Measurements from ENCODE around the gene PLCD4.

PLCD4 gene

GRCh38 chr2:218662377-218662776 lies 54.7 kb downstream of the PLCD4 start:
- Histone ChIP-seq H3K9ac (ENCODE audit: low read depth in 1 of 2, low read length in 2 of 2) (no peak overlapping the region), H3K4me3 (ENCODE audit: low read depth in 1 of 2, low read length in 2 of 2) (no peak overlapping the region), H3K27me3 (ENCODE audit: control insufficient read depth in 1 of 2, insufficient read depth in 2 of 2, low read length in 2 of 2) (no peaks in the 10 kb centered on the region), H3K4me1 (ENCODE audit: control insufficient read depth in 1 of 2, insufficient read depth in 2 of 2, low read length in 2 of 2) (peaks cover 7 to 8% of the 10 kb centered on the region in 2 donors), H3K27ac (ENCODE audit: low read depth, low read length) (no peak overlapping the region), H3K9me3 (ENCODE audit: control insufficient read depth in 1 of 2, low read length in 2 of 2) (no peaks in the 10 kb centered on the region), H3K36me3 (ENCODE audit: control insufficient read depth in 1 of 2, insufficient read depth in 2 of 2, low read length in 2 of 2) (peaks cover 23 to 48% of the 10 kb centered on the region in 2 donors)

GRCh38 chr2:218662827-218663226 lies 55.1 kb downstream of the PLCD4 start:
- peaks cover 26 to 53% of the 10 kb centered on the region in 2 donors for H3K36me3 ChIP-seq (ENCODE audit: control insufficient read depth in 1 of 2, insufficient read depth in 2 of 2, low read length in 2 of 2)

GRCh38 chr2:218663901-218664300 lies 56.2 kb downstream of the PLCD4 start:
- no peaks in the 10 kb centered on the region for H3K27me3 ChIP-seq (ENCODE audit: control insufficient read depth in 1 of 2, insufficient read depth in 2 of 2, low read length in 2 of 2)
- peaks cover 7 to 8% of the 10 kb centered on the region in 2 donors for H3K4me1 ChIP-seq (ENCODE audit: control insufficient read depth in 1 of 2, insufficient read depth in 2 of 2, low read length in 2 of 2)
- H3K27ac ChIP-seq (ENCODE audit: low read depth, low read length): no peak overlapping the region
- H3K36me3 ChIP-seq (ENCODE audit: control insufficient read depth in 1 of 2, insufficient read depth in 2 of 2, low read length in 2 of 2): peaks cover 29 to 62% of the 10 kb centered on the region in 2 donors
- no peak overlapping the region for H3K9ac ChIP-seq (ENCODE audit: low read depth in 1 of 2, low read length in 2 of 2)
- H3K9me3 ChIP-seq (ENCODE audit: control insufficient read depth in 1 of 2, low read length in 2 of 2): no peaks in the 10 kb centered on the region
- no peak overlapping the region for H3K4me3 ChIP-seq (ENCODE audit: low read depth in 1 of 2, low read length in 2 of 2)

More at GRCh38 chr2:218662827-218663226, 55.1 kb downstream of the PLCD4 start:
- H3K27ac ChIP-seq (ENCODE audit: low read depth, low read length): no peak overlapping the region
- no peaks in the 10 kb centered on the region for H3K27me3 ChIP-seq (ENCODE audit: control insufficient read depth in 1 of 2, insufficient read depth in 2 of 2, low read length in 2 of 2)
- H3K9me3 ChIP-seq (ENCODE audit: control insufficient read depth in 1 of 2, low read length in 2 of 2): no peaks in the 10 kb centered on the region
- H3K4me1 ChIP-seq (ENCODE audit: control insufficient read depth in 1 of 2, insufficient read depth in 2 of 2, low read length in 2 of 2): peaks cover 7 to 8% of the 10 kb centered on the region in 2 donors
- H3K9ac ChIP-seq (ENCODE audit: low read depth in 1 of 2, low read length in 2 of 2): no peak overlapping the region
- H3K4me3 ChIP-seq (ENCODE audit: low read depth in 1 of 2, low read length in 2 of 2): no peak overlapping the region

GRCh38 chr2:218664653-218665052 lies 57.0 kb downstream of the PLCD4 start:
- Histone ChIP-seq H3K4me1 (ENCODE audit: control insufficient read depth in 1 of 2, insufficient read depth in 2 of 2, low read length in 2 of 2) (peaks cover 7 to 8% of the 10 kb centered on the region in 2 donors), H3K9ac (ENCODE audit: low read depth in 1 of 2, low read length in 2 of 2) (no peak overlapping the region), H3K36me3 (ENCODE audit: control insufficient read depth in 1 of 2, insufficient read depth in 2 of 2, low read length in 2 of 2) (peaks cover 29 to 62% of the 10 kb centered on the region in 2 donors), H3K4me3 (ENCODE audit: low read depth in 1 of 2, low read length in 2 of 2) (no peak overlapping the region), H3K27ac (ENCODE audit: low read depth, low read length) (no peak overlapping the region), H3K27me3 (ENCODE audit: control insufficient read depth in 1 of 2, insufficient read depth in 2 of 2, low read length in 2 of 2) (no peaks in the 10 kb centered on the region), H3K9me3 (ENCODE audit: control insufficient read depth in 1 of 2, low read length in 2 of 2) (no peaks in the 10 kb centered on the region)

- peaks cover 6 to 25% of the 10 kb centered on the region in 2 donors for H3K36me3 ChIP-seq (ENCODE audit: control insufficient read depth in 1 of 2, insufficient read depth in 2 of 2, low read length in 2 of 2)
- no peak overlapping the region for H3K27ac ChIP-seq (ENCODE audit: low read depth, low read length)
- H3K9ac ChIP-seq (ENCODE audit: low read depth in 1 of 2, low read length in 2 of 2): peak overlapping the region; percentile 74 to 83
- no peaks in the 10 kb centered on the region for H3K27me3 ChIP-seq (ENCODE audit: control insufficient read depth in 1 of 2, insufficient read depth in 2 of 2, low read length in 2 of 2)
- peak overlapping the region; percentile 90 to 98 for H3K4me3 ChIP-seq (ENCODE audit: low read depth in 1 of 2, low read length in 2 of 2)
- H3K9me3 ChIP-seq (ENCODE audit: control insufficient read depth in 1 of 2, low read length in 2 of 2): no peaks in the 10 kb centered on the region
- H3K4me1 ChIP-seq (ENCODE audit: control insufficient read depth in 1 of 2, insufficient read depth in 2 of 2, low read length in 2 of 2): peaks cover 6 to 15% of the 10 kb centered on the region in 2 donors
Measured at GRCh38 chr2:218671097-218671653, 63.5 kb downstream of the PLCD4 start.

- peaks cover 6 to 15% of the 10 kb centered on the region in 2 donors for H3K4me1 ChIP-seq (ENCODE audit: control insufficient read depth in 1 of 2, insufficient read depth in 2 of 2, low read length in 2 of 2)
- H3K4me3 ChIP-seq (ENCODE audit: low read depth in 1 of 2, low read length in 2 of 2): peak within 1 kb of the TSS; percentile 90 to 98
- no peaks in the 10 kb centered on the region for H3K9me3 ChIP-seq (ENCODE audit: control insufficient read depth in 1 of 2, low read length in 2 of 2)
Measured at GRCh38 chr2:218671654-218672566, 64.2 kb downstream of the PLCD4 start, which contains the start of the genes RNF25 and STK36. Gene RNF25 (minus strand): TSS chr2:218672002. CDS start chr2:218671970, 32 bp downstream. Gene STK36 (plus strand): TSS chr2:218672086. CDS start chr2:218672830, 744 bp downstream.

GRCh38 chr2:218679119-218679518 lies 71.4 kb downstream of the PLCD4 start:
- H3K27me3 ChIP-seq (ENCODE audit: control insufficient read depth in 1 of 2, insufficient read depth in 2 of 2, low read length in 2 of 2): no peaks in the 10 kb centered on the region
- no peak overlapping the region for H3K9ac ChIP-seq (ENCODE audit: low read depth in 1 of 2, low read length in 2 of 2)
- no peaks in the 10 kb centered on the region for H3K9me3 ChIP-seq (ENCODE audit: control insufficient read depth in 1 of 2, low read length in 2 of 2)
- H3K27ac ChIP-seq (ENCODE audit: low read depth, low read length): no peak overlapping the region
- H3K36me3 ChIP-seq (ENCODE audit: control insufficient read depth in 1 of 2, insufficient read depth in 2 of 2, low read length in 2 of 2): peaks cover 0 to 24% of the 10 kb centered on the region in 2 donors
- H3K4me3 ChIP-seq (ENCODE audit: low read depth in 1 of 2, low read length in 2 of 2): no peak overlapping the region
- H3K4me1 ChIP-seq (ENCODE audit: control insufficient read depth in 1 of 2, insufficient read depth in 2 of 2, low read length in 2 of 2): no peaks in the 10 kb centered on the region

More at GRCh38 chr2:218671654-218672566, 64.2 kb downstream of the PLCD4 start, which contains the start of the genes RNF25 and STK36:
- no peaks in the 10 kb centered on the region for H3K27me3 ChIP-seq (ENCODE audit: control insufficient read depth in 1 of 2, insufficient read depth in 2 of 2, low read length in 2 of 2)
- H3K9ac ChIP-seq (ENCODE audit: low read depth in 1 of 2, low read length in 2 of 2): peak within 1 kb of the TSS; percentile 74 to 83
- peaks cover 6 to 20% of the 10 kb centered on the region in 2 donors for H3K36me3 ChIP-seq (ENCODE audit: control insufficient read depth in 1 of 2, insufficient read depth in 2 of 2, low read length in 2 of 2)
- peak within 1 kb of the TSS; percentile 61 for H3K27ac ChIP-seq (ENCODE audit: low read depth, low read length)

GRCh38 chr2:218680061-218680460 lies 72.4 kb downstream of the PLCD4 start:
- Histone ChIP-seq H3K4me1 (ENCODE audit: control insufficient read depth in 1 of 2, insufficient read depth in 2 of 2, low read length in 2 of 2) (no peaks in the 10 kb centered on the region), H3K4me3 (ENCODE audit: low read depth in 1 of 2, low read length in 2 of 2) (no peak overlapping the region), H3K9me3 (ENCODE audit: control insufficient read depth in 1 of 2, low read length in 2 of 2) (no peaks in the 10 kb centered on the region), H3K9ac (ENCODE audit: low read depth in 1 of 2, low read length in 2 of 2) (no peak overlapping the region), H3K27ac (ENCODE audit: low read depth, low read length) (no peak overlapping the region), H3K27me3 (ENCODE audit: control insufficient read depth in 1 of 2, insufficient read depth in 2 of 2, low read length in 2 of 2) (no peaks in the 10 kb centered on the region), H3K36me3 (ENCODE audit: control insufficient read depth in 1 of 2, insufficient read depth in 2 of 2, low read length in 2 of 2) (peaks cover 5 to 24% of the 10 kb centered on the region in 2 donors)
